Measurements from ENCODE around the gene ARSD.
"Not testable (repeated sequence)": the region's sequence is repeated elsewhere in the genome, so short reads cannot be mapped to it uniquely, and the experiment has no call there.

Gene ARSD

DNA sequence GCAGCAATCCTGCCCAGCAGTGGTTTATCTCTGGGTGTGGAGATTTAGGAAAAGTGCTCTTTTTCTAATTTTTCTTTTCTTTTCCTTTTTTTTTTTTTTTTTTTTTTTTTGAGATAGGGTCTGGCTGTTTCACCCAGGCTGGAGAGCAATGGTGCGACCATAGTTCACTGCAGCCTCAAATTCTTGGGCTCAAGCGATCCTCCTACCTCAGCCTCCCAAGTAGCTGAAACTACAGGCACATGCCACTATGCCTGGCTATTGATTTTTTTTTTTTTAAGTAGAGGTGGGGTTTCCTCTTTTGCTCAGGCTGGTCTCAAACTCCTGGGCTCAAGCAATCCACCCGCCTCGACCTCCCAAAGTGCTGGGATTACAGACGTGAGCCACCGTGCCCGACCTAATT lies 34.3 kb upstream of the ARSD start:
- H3K4me3 ChIP-seq (ENCODE audit: low read depth, low read length): peak overlapping the region; percentile 9
- H3K9ac ChIP-seq (ENCODE audit: low read depth, low read length): not testable (repeated sequence)

DNA sequence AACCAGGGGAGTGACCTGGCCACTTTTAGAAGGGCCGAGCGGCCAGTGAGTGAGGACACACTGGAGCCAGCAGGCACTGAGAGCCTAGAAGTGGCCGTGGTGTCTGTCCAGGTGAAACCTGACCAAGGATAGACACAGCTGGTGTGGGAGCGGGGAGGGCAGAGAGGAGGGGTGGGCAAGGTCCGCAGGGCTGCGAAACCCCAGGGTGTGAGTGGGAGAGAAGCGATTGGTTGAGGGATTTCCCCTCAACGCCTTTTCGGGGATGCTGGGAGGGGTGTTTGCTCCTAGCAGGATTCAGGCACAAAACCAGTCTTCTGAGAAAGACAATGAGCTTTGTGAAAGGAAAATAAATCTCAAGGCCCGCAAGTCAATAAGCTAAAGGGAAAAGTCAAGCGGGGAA lies 33.2 kb upstream of the ARSD start:
- Histone ChIP-seq H3K9me3 (ENCODE audit: control insufficient read depth, insufficient read depth, low read length) (no peaks in the 10 kb centered on the region), H3K4me1 (ENCODE audit: control insufficient read depth, insufficient read depth, low read length) (peaks cover 22% of the 10 kb centered on the region), H3K36me3 (ENCODE audit: control insufficient read depth, insufficient read depth, low read length) (peaks cover 5% of the 10 kb centered on the region), H3K9ac (ENCODE audit: low read depth, low read length) (peak overlapping the region; percentile 42), H3K4me3 (ENCODE audit: low read depth, low read length) (peak overlapping the region; percentile 9), H3K27me3 (ENCODE audit: control insufficient read depth, insufficient read depth, low read length) (no peaks in the 10 kb centered on the region)

More for the DNA sequence above, 34.3 kb upstream of the ARSD start:
- peaks cover 22% of the 10 kb centered on the region for H3K4me1 ChIP-seq (ENCODE audit: control insufficient read depth, insufficient read depth, low read length)
- H3K27me3 ChIP-seq (ENCODE audit: control insufficient read depth, insufficient read depth, low read length); H3K36me3 ChIP-seq (ENCODE audit: control insufficient read depth, insufficient read depth, low read length); H3K9me3 ChIP-seq (ENCODE audit: control insufficient read depth, insufficient read depth, low read length): not testable (repeated sequence)

DNA sequence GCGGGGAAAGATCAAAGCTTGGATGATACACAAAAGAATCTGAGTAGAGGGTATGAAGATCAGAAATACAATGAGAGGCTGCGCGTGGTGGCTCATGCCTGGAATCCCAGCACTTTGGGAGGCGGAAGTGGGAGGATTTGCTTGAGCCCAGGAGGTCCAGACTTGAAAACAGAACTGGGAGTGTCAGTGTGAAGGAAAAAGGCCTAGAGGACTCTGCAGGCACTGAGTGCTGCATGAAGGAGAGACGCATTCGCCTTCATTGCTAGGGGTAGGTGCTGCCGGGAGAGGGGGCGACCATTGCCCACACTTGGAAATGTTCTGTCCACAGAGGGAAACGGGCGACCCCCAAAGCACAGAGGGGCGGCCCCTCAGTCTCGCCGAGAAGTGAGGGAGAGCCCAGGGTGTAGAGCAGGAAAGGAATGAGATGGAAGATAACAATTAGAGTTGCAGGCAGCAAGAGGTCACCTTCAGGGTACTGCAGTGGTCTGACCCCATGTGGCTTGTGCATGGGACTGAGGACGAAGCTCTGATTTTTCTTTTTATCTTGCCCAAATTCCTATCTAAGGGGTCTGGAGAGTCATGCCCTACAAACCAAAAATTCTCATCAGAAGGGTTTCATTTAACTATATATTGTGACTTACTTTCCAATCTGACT lies 31.8 kb upstream of the ARSD start:
- Histone ChIP-seq H3K36me3 (ENCODE audit: control insufficient read depth, insufficient read depth, low read length) (peaks cover 5% of the 10 kb centered on the region), H3K4me1 (ENCODE audit: control insufficient read depth, insufficient read depth, low read length) (peaks cover 22% of the 10 kb centered on the region), H3K4me3 (ENCODE audit: low read depth, low read length) (no peak overlapping the region), H3K27me3 (ENCODE audit: control insufficient read depth, insufficient read depth, low read length) (no peaks in the 10 kb centered on the region), H3K9ac (ENCODE audit: low read depth, low read length) (no peak overlapping the region), H3K9me3 (ENCODE audit: control insufficient read depth, insufficient read depth, low read length) (no peaks in the 10 kb centered on the region)

DNA sequence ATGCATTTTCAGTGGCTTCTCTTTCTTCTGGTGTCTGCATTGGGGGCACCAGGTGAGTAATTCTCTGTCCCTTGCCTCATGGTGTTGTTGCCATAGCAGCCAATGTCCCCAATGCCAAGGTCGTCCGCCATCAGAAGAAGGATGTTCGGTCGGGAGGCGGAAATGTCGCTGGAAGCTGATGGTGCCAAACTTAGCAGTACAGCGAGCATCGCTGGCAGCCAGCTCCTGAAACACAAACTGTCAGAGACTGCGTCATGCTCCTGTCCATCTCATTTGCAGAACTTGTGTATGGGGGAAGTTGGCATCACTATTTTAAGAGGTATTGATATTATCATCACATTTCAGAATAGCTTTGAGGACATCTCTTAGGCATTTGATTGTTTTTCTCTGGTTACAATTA lies 29.1 kb upstream of the ARSD start:
- Histone ChIP-seq H3K36me3 (ENCODE audit: control insufficient read depth, insufficient read depth, low read length) (peaks cover 5% of the 10 kb centered on the region), H3K4me3 (ENCODE audit: low read depth, low read length) (no peak overlapping the region), H3K27me3 (ENCODE audit: control insufficient read depth, insufficient read depth, low read length) (no peaks in the 10 kb centered on the region), H3K4me1 (ENCODE audit: control insufficient read depth, insufficient read depth, low read length) (peaks cover 21% of the 10 kb centered on the region), H3K9me3 (ENCODE audit: control insufficient read depth, insufficient read depth, low read length) (no peaks in the 10 kb centered on the region), H3K9ac (ENCODE audit: low read depth, low read length) (no peak overlapping the region)

DNA sequence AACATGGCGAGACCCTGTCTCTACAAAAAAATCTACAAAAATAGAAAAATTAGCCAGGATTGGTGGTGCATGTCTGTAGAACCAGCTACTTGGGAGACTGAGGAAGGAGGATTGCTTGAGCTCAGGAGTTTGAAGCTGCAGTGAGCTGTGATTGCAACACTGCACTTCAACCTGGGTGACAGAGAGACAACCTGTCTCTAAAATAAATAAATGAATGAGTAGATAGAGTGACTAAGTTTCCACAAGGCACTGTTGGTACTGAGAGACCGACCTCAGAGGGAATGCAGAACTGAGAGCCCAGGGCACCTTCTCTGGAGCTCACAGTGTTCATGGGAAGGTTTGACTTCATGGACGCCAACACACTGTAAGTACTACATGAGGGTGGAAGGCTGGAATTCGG lies 26.7 kb upstream of the ARSD start:
- H3K36me3 ChIP-seq (ENCODE audit: control insufficient read depth, insufficient read depth, low read length): peaks cover 5% of the 10 kb centered on the region
- no peaks in the 10 kb centered on the region for H3K9me3 ChIP-seq (ENCODE audit: control insufficient read depth, insufficient read depth, low read length)
- no peak overlapping the region for H3K4me3 ChIP-seq (ENCODE audit: low read depth, low read length)
- H3K4me1 ChIP-seq (ENCODE audit: control insufficient read depth, insufficient read depth, low read length): peaks cover 5% of the 10 kb centered on the region
- H3K27me3 ChIP-seq (ENCODE audit: control insufficient read depth, insufficient read depth, low read length): no peaks in the 10 kb centered on the region
- H3K9ac ChIP-seq (ENCODE audit: low read depth, low read length): no peak overlapping the region

DNA sequence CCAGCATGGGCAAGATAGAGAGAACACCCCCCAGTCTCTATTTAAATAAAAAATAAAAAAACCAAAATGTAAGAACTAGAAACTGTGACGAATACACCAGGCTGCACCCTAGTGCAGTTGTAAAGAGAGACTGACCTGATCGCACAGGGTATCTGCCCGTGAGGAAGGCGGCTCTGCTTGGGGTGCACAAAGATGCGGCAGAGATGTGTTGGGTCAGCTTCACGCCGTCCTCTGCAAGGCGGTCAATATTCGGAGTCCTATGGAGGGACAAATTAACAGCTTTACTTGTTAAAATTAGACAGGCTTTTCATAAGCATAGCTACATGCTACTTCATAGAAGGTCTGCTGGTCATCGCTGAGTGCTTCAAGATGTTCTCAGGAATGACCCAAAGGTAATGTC lies 26.1 kb upstream of the ARSD start:
- Histone ChIP-seq H3K4me1 (ENCODE audit: control insufficient read depth, insufficient read depth, low read length) (peaks cover under 1% of the 10 kb centered on the region), H3K36me3 (ENCODE audit: control insufficient read depth, insufficient read depth, low read length) (peaks cover 5% of the 10 kb centered on the region), H3K9ac (ENCODE audit: low read depth, low read length) (no peak overlapping the region), H3K9me3 (ENCODE audit: control insufficient read depth, insufficient read depth, low read length) (no peaks in the 10 kb centered on the region), H3K27me3 (ENCODE audit: control insufficient read depth, insufficient read depth, low read length) (no peaks in the 10 kb centered on the region), H3K4me3 (ENCODE audit: low read depth, low read length) (no peak overlapping the region)

DNA sequence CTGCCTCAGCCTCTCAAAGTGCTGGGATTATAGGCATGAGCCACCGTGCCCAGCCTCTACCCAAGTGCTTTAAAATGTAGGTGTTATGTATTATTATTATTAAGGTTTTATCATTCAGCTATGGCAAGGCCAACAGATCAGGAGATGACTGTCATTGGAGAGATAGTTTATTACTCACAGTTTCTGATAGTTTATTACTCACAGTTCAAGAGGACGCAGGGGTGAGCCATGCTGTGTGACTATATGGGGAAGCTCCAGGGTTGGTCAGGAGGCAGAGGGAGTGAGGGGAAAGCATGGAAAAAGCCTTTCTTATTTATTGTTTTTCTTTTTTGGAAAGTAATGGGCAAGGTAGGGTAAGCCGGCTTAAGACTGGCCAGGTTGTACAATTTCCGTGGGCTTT lies 25.4 kb upstream of the ARSD start:
- Histone ChIP-seq H3K4me3 (ENCODE audit: low read depth, low read length) (no peak overlapping the region), H3K9me3 (ENCODE audit: control insufficient read depth, insufficient read depth, low read length) (no peaks in the 10 kb centered on the region), H3K9ac (ENCODE audit: low read depth, low read length) (no peak overlapping the region), H3K4me1 (ENCODE audit: control insufficient read depth, insufficient read depth, low read length) (no peaks in the 10 kb centered on the region), H3K36me3 (ENCODE audit: control insufficient read depth, insufficient read depth, low read length) (peaks cover 5% of the 10 kb centered on the region), H3K27me3 (ENCODE audit: control insufficient read depth, insufficient read depth, low read length) (no peaks in the 10 kb centered on the region)

DNA sequence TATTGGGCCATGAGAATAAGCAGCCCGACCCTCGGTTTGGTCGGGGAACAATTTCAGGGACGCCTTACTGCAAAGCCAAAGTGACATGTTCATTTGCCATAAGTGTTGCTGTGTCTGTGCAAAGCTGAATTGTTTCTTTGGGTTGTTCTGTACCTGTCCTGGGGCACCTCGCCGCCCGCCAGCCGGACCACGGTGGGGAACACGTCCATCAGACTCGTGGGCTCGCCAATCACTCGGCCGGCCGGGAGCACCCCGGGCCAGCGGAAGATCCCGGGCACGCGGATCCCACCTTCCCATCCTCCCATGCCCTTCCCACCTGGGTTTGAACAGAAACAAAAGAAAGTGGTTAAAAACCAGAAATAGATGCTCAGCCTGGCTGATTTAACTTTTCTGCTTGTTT lies 8.8 kb upstream of the ARSD start:
- not testable (repeated sequence) for H3K36me3 ChIP-seq (ENCODE audit: control insufficient read depth, insufficient read depth, low read length); H3K4me1 ChIP-seq (ENCODE audit: control insufficient read depth, insufficient read depth, low read length)

DNA sequence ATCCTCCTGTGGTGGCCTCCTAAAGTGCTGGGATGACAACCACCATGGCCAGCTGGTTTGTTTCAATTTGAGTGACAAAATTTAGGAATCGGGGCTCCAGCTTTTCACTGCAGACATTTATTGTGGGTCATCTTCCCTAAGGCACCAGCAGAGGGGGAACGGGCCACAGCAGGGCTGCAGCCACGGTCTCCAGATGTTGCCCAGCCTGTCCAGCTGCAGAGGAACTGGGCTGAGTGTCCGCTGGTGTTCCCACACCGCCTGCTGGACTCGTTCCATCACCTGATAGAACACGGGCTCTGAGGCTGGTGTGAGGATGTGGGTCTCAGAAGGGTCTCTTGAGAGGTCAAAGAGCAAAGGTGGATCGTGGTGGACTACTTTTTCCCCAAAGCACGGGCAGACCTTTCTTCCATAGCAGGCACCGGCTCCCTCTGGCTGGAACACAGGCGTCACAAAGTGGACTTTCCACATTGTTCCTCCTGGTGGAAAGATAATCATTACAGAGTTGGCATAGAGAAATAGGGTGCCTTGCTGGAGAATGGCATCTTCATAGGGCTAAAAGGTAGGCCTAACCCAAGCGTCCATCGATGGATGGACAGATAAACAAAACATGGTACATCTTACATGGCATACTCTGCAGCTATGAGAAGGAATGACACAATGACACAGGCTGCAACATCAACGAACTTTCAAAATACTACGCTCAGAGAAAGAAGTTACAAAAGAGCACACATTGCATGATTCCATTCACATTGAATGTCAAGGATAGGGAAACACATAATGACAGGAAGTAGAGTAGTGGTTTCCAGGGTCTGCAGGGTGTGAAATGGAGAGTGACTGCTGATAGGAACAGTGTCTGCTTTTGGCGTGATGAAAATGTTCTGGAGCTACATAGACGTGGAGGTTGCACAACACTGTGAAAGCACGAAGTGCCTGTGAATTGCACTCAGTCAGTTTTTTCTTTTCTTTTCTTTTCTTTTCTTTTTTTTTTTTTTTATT lies 5.9 kb upstream of the ARSD start:
- Histone ChIP-seq H3K4me1 (ENCODE audit: control insufficient read depth, insufficient read depth, low read length) (peaks cover 23% of the 10 kb centered on the region), H3K9me3 (ENCODE audit: control insufficient read depth, insufficient read depth, low read length) (no peaks in the 10 kb centered on the region), H3K27me3 (ENCODE audit: control insufficient read depth, insufficient read depth, low read length) (no peaks in the 10 kb centered on the region), H3K9ac (ENCODE audit: low read depth, low read length) (no peak overlapping the region), H3K4me3 (ENCODE audit: low read depth, low read length) (no peak overlapping the region), H3K36me3 (ENCODE audit: control insufficient read depth, insufficient read depth, low read length) (no peaks in the 10 kb centered on the region)

More for the DNA sequence above, 8.8 kb upstream of the ARSD start:
- H3K9me3 ChIP-seq (ENCODE audit: control insufficient read depth, insufficient read depth, low read length); H3K9ac ChIP-seq (ENCODE audit: low read depth, low read length); H3K27me3 ChIP-seq (ENCODE audit: control insufficient read depth, insufficient read depth, low read length); H3K4me3 ChIP-seq (ENCODE audit: low read depth, low read length): not testable (repeated sequence)

DNA sequence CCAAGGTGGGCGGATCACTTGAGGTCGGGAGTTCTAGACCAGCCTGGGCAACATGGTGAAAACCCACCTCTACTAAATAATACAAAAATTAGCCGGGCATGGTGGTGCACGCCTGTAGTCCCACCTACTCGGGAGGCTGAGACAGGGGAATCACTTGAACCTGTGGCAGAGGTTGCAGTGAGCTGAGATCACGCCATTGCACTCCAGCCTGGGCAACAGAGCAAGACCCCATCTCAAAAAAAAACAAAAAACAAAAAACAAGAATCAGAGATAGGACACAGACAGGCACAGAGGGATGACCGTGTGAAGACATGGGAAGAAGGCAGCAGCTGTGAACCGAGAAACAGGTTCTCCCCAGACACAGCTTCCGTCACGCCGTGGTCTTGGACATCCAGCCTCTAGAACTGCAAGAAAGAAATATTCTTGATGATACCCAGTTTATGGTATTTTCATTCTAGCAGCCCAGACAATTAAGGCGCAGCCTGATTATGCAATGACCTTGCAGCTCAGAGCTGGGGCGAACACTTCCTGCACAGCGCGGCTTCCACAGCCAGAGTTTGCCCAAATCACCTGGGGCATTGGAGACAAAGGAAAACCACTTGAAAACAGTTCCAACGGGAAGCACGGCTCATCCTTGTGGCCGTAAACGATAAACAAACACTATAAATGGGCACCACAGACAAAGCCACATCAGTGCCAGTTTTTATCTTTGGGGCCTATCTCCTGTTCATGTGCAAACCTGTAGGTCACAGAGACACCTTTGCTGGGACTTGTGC lies 4.2 kb upstream of the ARSD start:
- Histone ChIP-seq H3K4me3 (ENCODE audit: low read depth, low read length) (no peak overlapping the region), H3K4me1 (ENCODE audit: control insufficient read depth, insufficient read depth, low read length) (peaks cover 23% of the 10 kb centered on the region), H3K36me3 (ENCODE audit: control insufficient read depth, insufficient read depth, low read length) (no peaks in the 10 kb centered on the region), H3K9me3 (ENCODE audit: control insufficient read depth, insufficient read depth, low read length) (no peaks in the 10 kb centered on the region), H3K9ac (ENCODE audit: low read depth, low read length) (no peak overlapping the region), H3K27me3 (ENCODE audit: control insufficient read depth, insufficient read depth, low read length) (no peaks in the 10 kb centered on the region)

DNA sequence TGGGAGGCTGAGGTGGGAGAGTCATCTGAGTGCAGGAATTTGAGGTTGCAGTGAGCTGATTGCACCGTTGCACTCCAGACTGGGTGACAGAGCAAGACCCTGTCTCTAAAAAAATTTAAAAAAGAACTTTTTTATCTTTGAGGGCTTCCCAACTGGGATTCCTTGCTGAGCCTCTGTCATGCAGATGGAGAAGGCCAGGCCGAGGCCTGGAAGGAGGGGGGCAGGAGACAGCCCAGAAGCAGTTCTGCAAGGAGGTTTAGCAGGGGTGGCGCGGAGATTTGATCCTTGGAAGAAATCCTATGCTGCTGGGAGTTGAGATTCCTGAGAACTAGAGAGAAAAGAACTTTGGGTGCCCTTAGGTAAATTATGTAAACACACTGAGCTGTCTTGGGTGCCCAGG lies 2.5 kb upstream of the ARSD start:
- Histone ChIP-seq H3K4me1 (ENCODE audit: control insufficient read depth, insufficient read depth, low read length) (peaks cover 23% of the 10 kb centered on the region), H3K4me3 (ENCODE audit: low read depth, low read length) (peak overlapping the region; percentile 35), H3K27me3 (ENCODE audit: control insufficient read depth, insufficient read depth, low read length) (no peaks in the 10 kb centered on the region), H3K36me3 (ENCODE audit: control insufficient read depth, insufficient read depth, low read length) (no peaks in the 10 kb centered on the region), H3K9me3 (ENCODE audit: control insufficient read depth, insufficient read depth, low read length) (no peaks in the 10 kb centered on the region), H3K9ac (ENCODE audit: low read depth, low read length) (no peak overlapping the region)
